ENCODE measurements around the gene MRPL52.
"Not testable (repeated sequence)": the region's sequence is repeated elsewhere in the genome, so short reads cannot be mapped to it uniquely, and the experiment has no call there.

MRPL52 gene

DNA sequence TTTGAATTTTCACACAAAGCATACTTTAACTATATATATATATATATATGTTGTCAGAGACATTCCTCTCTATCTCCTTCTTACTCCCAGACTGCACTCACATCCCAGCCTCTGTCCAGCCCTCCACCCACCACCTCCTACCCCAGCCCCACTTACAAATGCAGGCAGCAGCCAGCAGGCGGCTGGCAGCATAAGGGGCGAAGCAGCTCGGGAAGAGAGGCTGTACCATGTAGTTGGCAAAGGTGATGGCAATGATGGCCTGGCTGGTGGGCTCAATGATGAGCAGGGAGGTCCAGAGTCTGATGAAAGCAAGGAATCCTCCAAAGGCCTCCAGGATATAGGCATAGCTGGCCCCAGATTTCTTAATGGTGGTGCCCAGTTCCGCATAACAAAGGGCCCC lies 16.9 kb upstream of the MRPL52 start:
- no peak for DNase-seq

GRCh38 chr14:22813145-22813544 lies 16.5 kb upstream of the MRPL52 start:
- DNase-seq = no peak

DNA sequence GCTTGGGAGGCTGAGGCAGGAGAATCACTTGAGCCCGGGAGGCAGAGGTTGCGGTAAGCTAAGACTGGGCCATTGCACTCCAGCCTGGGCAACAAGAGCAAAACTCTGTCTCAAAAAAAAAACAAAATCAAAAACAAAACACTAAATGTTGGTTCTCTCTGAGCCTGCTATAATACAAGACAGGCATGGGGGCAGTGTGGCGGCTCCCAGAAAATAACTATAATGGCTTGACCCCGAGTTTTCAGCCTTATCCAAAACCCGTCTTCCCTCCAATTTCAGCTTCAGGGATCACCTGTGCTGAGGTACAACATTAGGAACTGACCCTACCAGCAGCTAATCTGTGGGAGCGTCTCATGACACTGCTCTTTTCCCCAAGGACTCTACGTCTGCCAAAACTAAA lies 15.3 kb upstream of the MRPL52 start:
- no peak for DNase-seq

DNA sequence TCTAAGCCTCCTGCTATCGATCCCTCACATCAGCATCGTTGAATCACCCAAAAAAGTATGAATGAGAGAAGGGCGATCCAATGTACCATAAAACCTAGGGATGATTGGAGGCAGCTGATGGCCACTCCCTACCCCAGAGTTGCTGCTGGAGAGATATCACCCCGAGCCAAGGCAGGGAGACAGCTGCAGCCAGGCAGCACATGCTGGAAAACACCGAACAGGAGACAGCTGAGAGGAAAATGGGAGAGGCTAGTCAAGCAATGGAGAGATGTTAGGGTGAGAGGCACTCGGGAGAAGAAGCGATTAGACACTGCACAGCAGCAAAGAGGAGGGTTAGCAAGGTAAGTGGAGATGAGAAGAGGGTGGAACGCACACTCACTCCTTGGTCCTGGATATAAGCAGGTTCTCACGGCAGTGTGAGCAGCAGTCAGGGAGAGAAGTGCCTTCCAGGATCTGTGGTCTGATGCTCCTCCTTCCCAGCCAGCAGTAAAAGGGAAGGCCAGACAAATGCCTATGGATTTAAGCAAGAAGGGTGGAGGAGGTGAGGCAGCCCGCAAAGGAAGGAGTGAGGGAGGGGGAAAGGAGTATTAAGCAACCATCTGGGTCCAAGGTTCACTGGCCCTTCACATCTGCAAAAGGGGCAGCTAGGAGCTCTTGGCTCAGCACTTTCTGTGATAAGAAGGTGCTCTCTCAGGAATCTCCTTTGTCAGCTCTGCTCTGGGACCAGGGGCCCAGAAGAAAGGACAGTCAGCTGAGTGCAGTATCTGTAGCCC lies 14.6 kb upstream of the MRPL52 start, which contains the start of gene SLC7A7:
TSS of gene SLC7A7 (minus strand) at position 495 of the 773 bp plus-strand sequence. CDS start 2,037 bp downstream, outside the sequence.
- no peak for DNase-seq

DNA sequence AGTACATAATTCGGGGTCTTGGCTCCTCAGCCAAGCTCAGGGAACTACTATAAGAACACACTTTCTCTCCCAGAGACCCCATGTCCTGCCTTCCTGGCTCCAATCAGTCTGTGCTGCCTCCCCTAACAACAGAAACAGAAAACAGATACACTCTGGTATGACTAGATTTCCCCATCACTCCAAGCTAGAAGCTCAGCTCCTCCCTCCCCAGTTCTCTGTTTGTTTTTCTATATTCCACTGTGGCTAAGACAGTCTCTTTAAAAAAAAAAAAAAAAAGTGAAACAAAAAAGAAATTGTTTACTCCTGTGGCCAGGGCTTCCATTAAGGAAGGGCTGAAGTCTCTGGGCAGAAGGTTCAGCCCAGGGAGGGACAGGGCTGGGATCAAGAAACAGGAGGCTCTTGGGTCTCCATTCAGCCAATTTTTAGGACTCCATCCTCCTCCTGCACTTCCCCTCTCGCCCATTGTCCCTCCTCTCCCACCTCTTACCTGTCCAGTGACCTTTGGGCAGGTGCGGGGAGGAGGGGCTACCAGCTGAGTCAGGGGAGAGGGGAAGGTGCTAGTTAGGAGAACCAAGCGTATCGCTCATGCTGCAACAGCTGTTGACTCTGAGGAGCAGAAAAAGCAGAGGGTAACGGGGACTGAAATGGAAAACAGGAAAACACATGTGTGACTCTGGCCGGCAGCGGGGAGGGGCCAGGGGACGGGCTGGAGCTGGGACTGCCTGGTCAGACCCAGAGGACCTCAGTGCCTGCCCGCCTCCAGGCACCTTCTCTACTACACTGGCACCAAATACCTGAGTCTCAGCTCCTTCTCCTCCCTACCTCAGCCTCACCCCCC lies 10.3 kb upstream of the MRPL52 start:
- no peak for DNase-seq

DNA sequence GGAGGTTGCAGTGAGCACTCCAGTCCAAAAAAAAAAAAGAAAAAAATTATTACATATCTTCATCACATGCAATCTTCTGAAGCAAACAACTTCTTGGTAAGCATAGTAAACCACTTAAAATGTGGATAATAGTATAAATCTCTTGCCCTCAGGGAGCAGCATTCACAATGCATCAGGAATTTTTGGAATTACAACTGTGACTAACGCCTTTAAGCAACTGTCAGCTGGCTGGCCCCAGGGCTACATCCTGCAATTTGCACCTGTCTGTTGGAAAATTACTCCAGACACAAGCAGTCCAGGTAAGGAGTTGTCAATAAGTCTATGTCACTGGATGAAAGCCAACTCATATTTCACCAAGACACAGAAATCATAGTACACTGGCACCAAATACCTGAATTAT lies 9.0 kb upstream of the MRPL52 start:
- no peak for DNase-seq

GRCh38 chr14:22821193-22822015 lies 8.3 kb upstream of the MRPL52 start:
- no peak for DNase-seq

DNA sequence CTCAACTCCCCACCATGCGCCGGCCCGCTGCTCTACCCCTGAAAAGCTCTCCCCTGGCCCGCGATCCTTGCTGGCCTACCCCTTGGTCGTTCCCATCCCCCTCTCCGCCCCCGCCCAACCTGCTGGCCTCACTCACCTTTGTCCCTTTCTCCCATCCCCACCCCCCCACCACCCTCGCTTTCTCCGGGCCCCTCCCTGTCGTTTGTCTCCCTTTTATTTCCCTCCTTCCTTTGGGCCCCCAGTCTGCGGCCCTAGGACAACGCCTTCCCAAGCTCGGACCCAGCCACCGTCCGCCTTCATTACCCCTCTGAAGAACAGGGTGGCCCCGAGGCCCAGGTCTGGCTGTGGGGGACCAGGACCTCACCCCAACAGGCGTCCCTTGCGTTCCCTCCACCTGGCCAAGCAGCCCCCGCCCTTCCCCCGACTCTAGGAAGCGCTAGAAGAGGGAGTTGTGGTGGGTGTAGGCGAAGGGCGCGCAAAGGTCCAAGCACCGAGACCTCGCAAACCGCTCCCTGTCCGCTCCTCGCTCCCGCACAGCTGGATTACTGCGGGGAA lies 7.6 kb upstream of the MRPL52 start:
- no peak for DNase-seq

DNA sequence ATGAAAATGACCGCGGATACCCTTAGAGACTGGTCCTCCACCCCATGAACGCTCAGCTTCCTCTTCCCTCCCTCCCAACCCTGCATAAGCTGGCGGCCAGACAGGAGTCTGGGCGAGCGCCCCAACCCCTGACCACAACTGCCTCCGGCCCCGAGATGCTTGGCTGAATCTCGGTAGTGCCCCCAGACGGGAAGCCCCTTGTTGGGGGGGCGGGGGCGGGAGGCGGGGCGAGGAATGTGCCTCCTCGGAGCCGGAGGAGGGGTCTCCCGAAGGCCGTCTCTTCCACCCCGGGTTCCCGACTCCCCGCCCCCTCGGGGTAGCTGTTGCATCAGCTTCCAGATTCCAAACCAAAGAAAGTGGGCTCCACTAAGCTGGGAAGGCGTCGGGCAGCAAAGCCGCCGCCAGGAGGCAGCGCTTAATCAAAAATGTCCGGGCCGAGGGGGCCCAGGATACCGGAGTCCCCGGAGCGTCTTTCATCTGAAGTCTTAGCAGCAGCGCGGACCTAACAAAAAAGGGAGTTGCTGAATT lies 7.1 kb upstream of the MRPL52 start:
- DNase-seq = peak; percentile 59

- DNase-seq = peak; percentile 71
Observed at GRCh38 chr14:22824711-22825359, 4.9 kb upstream of the MRPL52 start.

- DNase-seq = not testable (repeated sequence)
Observed at GRCh38 chr14:22829076-22829660, 519 bp upstream of the MRPL52 start.

DNA sequence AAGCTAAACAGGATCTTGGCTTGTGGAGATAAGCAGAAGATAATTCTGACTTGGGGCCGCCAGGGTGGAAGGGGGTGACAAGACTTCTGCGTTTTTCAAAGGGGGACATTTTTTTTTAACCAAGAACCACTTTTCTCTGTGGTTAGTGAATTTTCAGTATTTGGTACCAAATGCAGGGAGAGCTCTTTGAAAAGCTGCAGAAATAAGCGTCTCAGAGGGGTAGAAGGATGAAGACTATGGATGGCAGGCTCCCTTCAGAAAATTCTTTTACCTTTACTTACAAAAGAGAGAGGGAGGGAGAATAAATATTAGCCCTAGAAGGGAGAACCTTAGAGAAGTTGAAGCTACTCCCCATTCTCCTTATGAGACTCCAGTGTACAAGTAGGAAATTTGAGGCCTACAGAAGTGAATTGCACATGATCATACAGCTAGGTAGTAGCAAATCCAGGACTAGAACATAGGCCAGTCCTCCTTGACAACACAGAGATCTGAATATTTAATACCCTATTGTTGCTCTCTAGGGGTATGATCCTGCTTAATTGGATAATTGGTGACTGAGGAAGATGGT lies 840 bp downstream of the MRPL52 start:
- no peak for DNase-seq

DNA sequence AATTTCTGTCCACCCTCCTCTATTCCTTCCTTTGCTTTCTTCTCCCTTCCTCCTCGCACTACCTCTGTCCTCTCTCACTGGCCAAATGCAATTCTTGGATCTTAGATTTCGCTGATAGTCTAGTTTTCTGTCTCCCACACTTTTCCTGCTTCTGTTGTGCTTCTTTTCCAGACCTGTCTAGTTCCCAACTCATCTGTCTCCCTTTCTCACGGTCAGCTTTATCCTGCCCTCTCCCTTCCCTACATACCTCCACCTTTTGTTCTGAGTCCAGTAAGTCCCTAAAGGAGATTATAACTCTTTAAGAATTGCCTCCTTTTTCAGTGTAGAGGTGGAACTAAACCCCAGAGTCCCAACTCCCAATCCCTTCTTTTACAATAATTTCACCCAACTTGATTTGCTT lies 5.8 kb downstream of the MRPL52 start:
- DNase-seq = no peak

DNA sequence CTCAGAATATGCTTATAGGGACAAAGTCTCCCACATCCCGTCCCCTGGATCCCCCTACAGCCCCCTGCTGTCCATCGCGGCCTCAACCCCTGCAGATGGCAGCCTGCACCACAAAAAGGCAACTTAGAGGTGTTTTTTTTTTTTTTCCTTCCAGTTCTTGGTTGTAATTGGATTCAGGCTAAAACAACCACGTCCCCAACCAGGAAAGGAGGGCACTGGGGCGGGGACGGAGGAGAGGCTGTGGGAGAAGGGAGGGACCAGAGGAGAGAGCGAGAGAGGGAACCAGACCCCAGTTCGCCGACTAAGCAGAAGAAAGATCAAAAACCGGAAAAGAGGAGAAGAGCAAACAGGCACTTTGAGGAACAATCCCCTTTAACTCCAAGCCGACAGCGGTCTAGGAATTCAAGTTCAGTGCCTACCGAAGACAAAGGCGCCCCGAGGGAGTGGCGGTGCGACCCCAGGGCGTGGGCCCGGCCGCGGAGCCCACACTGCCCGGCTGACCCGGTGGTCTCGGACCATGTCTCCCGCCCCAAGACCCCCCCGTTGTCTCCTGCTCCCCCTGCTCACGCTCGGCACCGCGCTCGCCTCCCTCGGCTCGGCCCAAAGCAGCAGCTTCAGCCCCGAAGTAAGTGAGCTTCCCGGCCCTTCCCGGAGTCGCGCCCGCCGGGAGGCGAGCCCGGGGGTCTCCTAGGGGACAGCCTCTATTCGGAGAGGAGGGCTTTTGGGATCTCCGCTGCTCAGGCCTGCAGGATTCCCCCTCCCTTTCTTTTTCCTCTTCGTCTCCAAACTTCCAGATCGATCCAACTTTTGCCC lies 6.8 kb downstream of the MRPL52 start, which contains the start of gene MMP14:
TSS of gene MMP14 (plus strand) at position 285 of the 813 bp plus-strand sequence. CDS start at position 518, 233 bp downstream.
- no peak for DNase-seq

- no peak for DNase-seq
Observed at GRCh38 chr14:22837114-22837749, 7.5 kb downstream of the MRPL52 start.

DNA sequence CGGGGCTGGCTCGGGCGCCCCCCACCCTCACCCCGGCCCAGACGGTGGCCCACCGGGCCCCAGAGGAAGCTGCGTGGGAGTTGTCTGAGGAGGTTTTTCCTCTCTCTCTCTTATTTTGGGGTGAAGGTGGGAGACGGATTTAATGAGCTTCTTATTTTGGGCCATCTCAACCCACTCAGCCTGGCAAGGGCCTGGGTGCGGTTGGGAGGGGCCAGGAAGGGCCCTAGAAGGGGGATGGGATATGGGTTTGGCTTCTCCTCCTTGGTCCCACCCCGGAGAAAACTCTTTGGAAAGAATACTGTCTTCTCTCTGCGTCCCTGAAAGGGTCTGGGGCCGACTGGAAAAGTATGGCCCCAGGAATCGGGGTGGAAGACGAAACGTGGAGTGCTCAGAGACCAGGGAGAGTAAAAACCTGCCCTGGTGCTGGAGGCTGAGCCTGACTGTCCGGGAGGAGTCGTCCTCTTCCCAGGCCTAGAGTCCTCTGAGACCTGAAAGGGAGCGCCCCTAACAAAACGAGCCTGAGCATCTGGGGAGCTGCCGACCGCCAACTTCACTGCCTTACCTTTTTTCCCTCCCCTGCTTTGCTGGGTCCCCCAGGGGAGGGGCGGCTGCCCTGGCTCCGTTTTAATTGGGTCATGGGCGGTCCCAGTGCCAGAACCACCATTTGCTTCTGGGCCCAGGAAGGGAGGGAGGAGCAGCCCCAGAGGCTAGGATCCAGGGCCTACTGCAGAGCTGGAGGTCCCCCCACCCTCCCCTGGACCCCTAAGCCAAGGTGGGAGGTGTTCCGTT lies 8.3 kb downstream of the MRPL52 start:
- no peak for DNase-seq

GRCh38 chr14:22838631-22839041 lies 8.9 kb downstream of the MRPL52 start:
- peak; percentile 68 for DNase-seq

DNA sequence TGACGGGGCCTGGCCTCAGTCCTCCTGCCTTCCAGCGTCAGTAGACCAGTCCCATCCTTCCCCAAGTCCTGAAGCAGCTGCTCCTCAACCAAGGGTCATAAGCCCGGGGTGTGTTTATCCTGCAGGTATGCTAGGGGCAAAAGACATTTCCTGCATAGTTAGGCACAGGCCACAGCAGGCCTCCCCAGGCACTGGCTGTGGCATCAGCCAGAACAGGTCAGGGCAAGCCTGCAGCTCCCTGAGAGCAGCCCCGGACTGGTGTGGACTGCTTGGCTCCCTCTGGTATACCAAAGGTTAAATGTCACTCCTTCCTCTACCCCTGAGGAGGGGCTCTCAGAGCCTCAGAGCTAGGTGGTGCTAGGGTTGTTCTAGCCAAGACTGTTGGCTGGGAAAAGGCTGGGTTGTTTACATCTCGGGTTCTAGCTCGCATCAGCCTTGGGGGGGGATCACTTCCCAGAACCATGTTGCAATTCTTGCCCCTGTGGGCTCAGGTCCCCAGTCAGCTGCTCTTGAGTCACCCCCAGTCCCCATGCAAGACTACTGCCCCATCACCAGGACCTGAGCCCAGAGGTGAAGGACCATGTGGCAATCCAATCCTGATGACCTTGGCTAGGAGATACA lies 9.6 kb downstream of the MRPL52 start:
- DNase-seq = no peak
